RCC 7860 (cell line): ENCODE measurements around the gene HLA-DQA2.
"Not testable (repeated sequence)": the region's sequence is repeated elsewhere in the genome, so short reads cannot be mapped to it uniquely, and the experiment has no call there.

Experiments
- DNase-seq: peaks from one replicate; pipeline ENCODE4 v3.0.0-alpha.2; 2015; ENCODE audit warnings: low spot score
- FAIRE-seq: peaks from 2 replicates; lab custom pipeline; 2012; peaks lifted over from hg19 to GRCh38; lab: Jason Lieb, UNC

HLA-DQA2 gene

GRCh38 chr6:32741031-32741960, at the start of gene HLA-DQA2:
Gene HLA-DQA2 (plus strand): TSS chr6:32741391. CDS start chr6:32741444, 53 bp downstream.
- FAIRE-seq = no peak
- DNase-seq = no peak

- DNase-seq = peak; percentile 7
- FAIRE-seq = no peak
Observed at GRCh38 chr6:32692019-32692418, 49.2 kb upstream of the HLA-DQA2 start.

- DNase-seq (no peak), FAIRE-seq (no peak)
Observed at GRCh38 chr6:32697031-32697430, 44.2 kb upstream of the HLA-DQA2 start.

GRCh38 chr6:32700391-32701040, 40.7 kb upstream of the HLA-DQA2 start:
- DNase-seq (peak; percentile 19), FAIRE-seq (no peak)

- DNase-seq (no peak), FAIRE-seq (no peak)
Observed at GRCh38 chr6:32703347-32703746, 37.8 kb upstream of the HLA-DQA2 start.

GRCh38 chr6:32705164-32705563, 36.0 kb upstream of the HLA-DQA2 start:
- not testable (repeated sequence) for FAIRE-seq, DNase-seq

GRCh38 chr6:32709625-32710024, 31.6 kb upstream of the HLA-DQA2 start:
- no peak for DNase-seq
- FAIRE-seq = no peak

GRCh38 chr6:32713241-32713640, 27.9 kb upstream of the HLA-DQA2 start:
- FAIRE-seq (no peak), DNase-seq (no peak)

GRCh38 chr6:32716396-32716795, 24.8 kb upstream of the HLA-DQA2 start:
- no peak for FAIRE-seq

GRCh38 chr6:32718879-32719278, 22.3 kb upstream of the HLA-DQA2 start:
- FAIRE-seq = no peak

More at GRCh38 chr6:32716396-32716795, 24.8 kb upstream of the HLA-DQA2 start:
- no peak for DNase-seq

GRCh38 chr6:32738126-32738525, 3.1 kb upstream of the HLA-DQA2 start:
- DNase-seq = no peak
- FAIRE-seq = no peak

More at GRCh38 chr6:32718879-32719278, 22.3 kb upstream of the HLA-DQA2 start:
- no peak for DNase-seq

GRCh38 chr6:32742374-32742773, 1.2 kb downstream of the HLA-DQA2 start:
- no peak for DNase-seq
- no peak for FAIRE-seq

- DNase-seq = no peak
- no peak for FAIRE-seq
Observed at GRCh38 chr6:32744776-32745175, 3.6 kb downstream of the HLA-DQA2 start.

GRCh38 chr6:32745649-32746048, 4.5 kb downstream of the HLA-DQA2 start:
- DNase-seq, FAIRE-seq: not testable (repeated sequence)

GRCh38 chr6:32752580-32752979, 11.4 kb downstream of the HLA-DQA2 start:
- no peak for DNase-seq
- FAIRE-seq = no peak

- FAIRE-seq (no peak), DNase-seq (no peak)
Observed at GRCh38 chr6:32759669-32760068, 18.5 kb downstream of the HLA-DQA2 start.

GRCh38 chr6:32761072-32761471, 19.9 kb downstream of the HLA-DQA2 start:
- no peak for DNase-seq
- FAIRE-seq = no peak

- DNase-seq = no peak
- FAIRE-seq = no peak
Observed at GRCh38 chr6:32761548-32761947, 20.4 kb downstream of the HLA-DQA2 start.

GRCh38 chr6:32763421-32763820, 22.2 kb downstream of the HLA-DQA2 start, which contains the start of gene HLA-DQB2:
Gene HLA-DQB2 (minus strand): TSS chr6:32763532. CDS start chr6:32763470, 62 bp downstream.
- DNase-seq (no peak), FAIRE-seq (no peak)

GRCh38 chr6:32764048-32764447, 22.9 kb downstream of the HLA-DQA2 start:
- DNase-seq = no peak
- no peak for FAIRE-seq

- DNase-seq = no peak
- FAIRE-seq = no peak
Observed at GRCh38 chr6:32772656-32773055, 31.5 kb downstream of the HLA-DQA2 start.

- FAIRE-seq (no peak), DNase-seq (no peak)
Observed at GRCh38 chr6:32774426-32774825, 33.2 kb downstream of the HLA-DQA2 start.
